HEK293T (cell line): Measurements from ENCODE around the gene ASCC1.

Experiments used
- ARNT ChIP-seq: fragments of 450-650 bp; IDR thresholded peaks from 2 replicates; pipeline ENCODE4 v1.6.1; 2017; ENCODE audit warnings: mild to moderate bottlenecking
- BHLHE40 ChIP-seq: fragments of 450-650 bp; IDR thresholded peaks from 2 replicates; pipeline ENCODE4 v1.6.1; 2016; ENCODE audit warnings: mild to moderate bottlenecking, moderate library complexity, borderline replicate concordance
- ELF4 ChIP-seq: fragments of 450-650 bp; IDR thresholded peaks from 2 replicates; pipeline ENCODE4 v1.6.1; 2017; ENCODE audit warnings: antibody characterized with exemption
- FOXK2 ChIP-seq: fragments of 450-650 bp; IDR thresholded peaks from 2 replicates; pipeline ENCODE4 v1.6.1; 2016; ENCODE audit warnings: mild to moderate bottlenecking
- FOXM1 ChIP-seq: fragments of 450-650 bp; IDR thresholded peaks from 2 replicates; pipeline ENCODE4 v1.6.1; 2017; ENCODE audit warnings: mild to moderate bottlenecking, borderline replicate concordance
- HDGF ChIP-seq: fragments of 450-650 bp; IDR thresholded peaks from 2 replicates; pipeline ENCODE4 v1.6.1; 2017; ENCODE audit warnings: antibody characterized with exemption, borderline replicate concordance
- NFRKB ChIP-seq: fragments of 450-650 bp; IDR thresholded peaks from 2 replicates; pipeline ENCODE4 v1.6.1; 2016; ENCODE audit warnings: mild to moderate bottlenecking, moderate library complexity
- SP1 ChIP-seq: fragments of 450-650 bp; IDR thresholded peaks from 2 replicates; pipeline ENCODE4 v1.6.1; 2017
- SUZ12 ChIP-seq: fragments of 450-650 bp; IDR thresholded peaks from 2 replicates; pipeline ENCODE4 v1.6.1; 2016; ENCODE audit warnings: mild to moderate bottlenecking
- TF ChIP-seq, protein P1 (sequence below): fragments of 450-650 bp; IDR thresholded peaks from 2 replicates; pipeline ENCODE4 v1.6.1; 2016

DNA sequence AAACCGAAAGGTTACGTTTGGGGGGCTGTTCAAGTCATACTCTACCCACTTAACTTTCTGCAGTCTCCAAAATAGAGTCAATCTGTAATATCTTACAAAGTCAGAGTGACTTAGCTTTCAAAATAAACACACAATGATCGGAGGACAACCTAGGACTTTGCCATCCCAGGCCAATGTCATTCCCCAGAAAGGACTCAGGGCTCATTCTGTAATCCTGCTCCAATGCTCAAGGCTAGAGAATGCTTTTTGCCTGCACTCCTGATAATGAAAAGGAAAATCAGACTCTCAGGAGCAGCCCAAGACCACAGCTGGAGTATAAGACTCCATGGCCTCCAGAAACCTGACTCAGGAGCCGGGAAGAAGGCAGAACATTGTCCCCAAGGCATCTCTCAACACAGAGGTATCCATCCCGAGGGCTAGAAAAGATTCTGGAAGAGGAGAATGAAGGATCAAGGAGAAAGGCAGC, 28.5 kb upstream of the ASCC1 start:
- TF ChIP-seq, protein P1, sequence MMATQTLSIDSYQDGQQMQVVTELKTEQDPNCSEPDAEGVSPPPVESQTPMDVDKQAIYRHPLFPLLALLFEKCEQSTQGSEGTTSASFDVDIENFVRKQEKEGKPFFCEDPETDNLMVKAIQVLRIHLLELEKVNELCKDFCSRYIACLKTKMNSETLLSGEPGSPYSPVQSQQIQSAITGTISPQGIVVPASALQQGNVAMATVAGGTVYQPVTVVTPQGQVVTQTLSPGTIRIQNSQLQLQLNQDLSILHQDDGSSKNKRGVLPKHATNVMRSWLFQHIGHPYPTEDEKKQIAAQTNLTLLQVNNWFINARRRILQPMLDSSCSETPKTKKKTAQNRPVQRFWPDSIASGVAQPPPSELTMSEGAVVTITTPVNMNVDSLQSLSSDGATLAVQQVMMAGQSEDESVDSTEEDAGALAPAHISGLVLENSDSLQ, result no peak
- no peak for TF ChIP-seq FOXM1
- TF ChIP-seq ARNT, result no peak
- TF ChIP-seq SP1, result no peak
- no peak for TF ChIP-seq BHLHE40
- no peak for TF ChIP-seq HDGF
- no peak for TF ChIP-seq NFRKB
- no peak for TF ChIP-seq FOXK2
- no peak for TF ChIP-seq SUZ12
- no peak for TF ChIP-seq ELF4
